A549 (cell line): ENCODE data around the gene STX8. TPM values are rescaled to one million over a fixed set of nuclear protein-coding genes. Genes with fewer than 3 reads are reported as not detected.
A peak's percentile ranks its signal among the peaks of the same experiment; 100 is the strongest.

ENCODE experiments used
- ATAC-seq, 2 experiments: fragments of 200-7000 bp in 1 of 2; fragments of >200 bp in 1 of 2; cut with Nextera tagmentation in 1 of 2; cut with Tn5 transposase in 1 of 2; 3 replicates each; pipeline versions ENCODE4 v1.8.0 to v1.9.1; 2018 to 2020; ENCODE audit warnings: mild to moderate bottlenecking in 1 of 2, moderate library complexity in 1 of 2
- CTCF ChIA-PET: fragments of 300-600 bp; sonication (Branson Sonifier 250); formaldehyde crosslinking; extraction: SDS; loops from one replicate; lab custom pipeline; 2021; ENCODE audit warnings: antibody characterized with exemption, inconsistent platforms; lab: Yijun Ruan, JAX
- POLR2A ChIA-PET: fragments of 350-600 bp; formaldehyde crosslinking; extraction: SDS; loops from one replicate; lab custom pipeline; 2021; ENCODE audit warnings: antibody characterized with exemption, inconsistent platforms; lab: Yijun Ruan, JAX
- DNase-seq, 2 experiments: peaks; one replicate each; pipeline versions ENCODE4 v3.0.0 to v3.0.0-alpha.2; 2011 to 2016; ENCODE audit warnings: low read depth in 1 of 2, low spot score in 1 of 2
- FAIRE-seq: peaks from 2 replicates; lab custom pipeline; 2011; peaks lifted over from hg19 to GRCh38; lab: Jason Lieb, UNC
- H3K27ac ChIP-seq, 2 experiments: fragments of >200 bp; sonication (Bioruptor Twin); formaldehyde crosslinking; 3 replicates each; pipeline ENCODE4 v1.5.1; 2016 to 2017
- H3K4me1 ChIP-seq: fragments of >200 bp; sonication (Bioruptor Twin); formaldehyde crosslinking; 3 replicates; pipeline ENCODE4 v1.6.1; 2016
- H3K4me2 ChIP-seq: fragments of >200 bp; sonication (Bioruptor Twin); formaldehyde crosslinking; 3 replicates; pipeline ENCODE4 v1.6.1; 2016
- H3K4me3 ChIP-seq: fragments of >200 bp; sonication (Bioruptor Twin); formaldehyde crosslinking; 3 replicates; pipeline ENCODE4 v1.5.1; 2016
- H3K9me3 ChIP-seq: fragments of >200 bp; sonication (Bioruptor Twin); formaldehyde crosslinking; 3 replicates; pipeline ENCODE4 v1.6.1; 2016
- BHLHE40 ChIP-seq: IDR thresholded peaks from 2 replicates; pipeline ENCODE4 v1.6.1; 2012; ENCODE audit warnings: low read depth, low read length, inconsistent platforms
- CBX2 ChIP-seq: fragments of 200-600 bp; sonication (generic); IDR thresholded peaks from 2 replicates; pipeline ENCODE4 v1.6.1; 2016; ENCODE audit warnings: low read depth, mild to moderate bottlenecking, borderline replicate concordance
- FOXS1 ChIP-seq: fragments of 250-450 bp; sonication (Bioruptor Pico); IDR thresholded peaks from 2 replicates; pipeline ENCODE4 v1.5.0; 2020; ENCODE audit warnings: mild to moderate bottlenecking, moderate library complexity
- HOXB13 ChIP-seq: fragments of 250-450 bp; sonication (Bioruptor Pico); IDR thresholded peaks from 2 replicates; pipeline ENCODE4 v1.5.0; 2020; ENCODE audit warnings: low read depth, mild to moderate bottlenecking, moderate library complexity
- KDM5A ChIP-seq: fragments of 200-600 bp; sonication (generic); IDR thresholded peaks from 2 replicates; pipeline ENCODE4 v1.6.1; 2016; ENCODE audit warnings: antibody characterized with exemption, mild to moderate bottlenecking
- MAFK ChIP-seq: fragments of 450-650 bp; IDR thresholded peaks from 2 replicates; pipeline ENCODE4 v1.6.1; 2014; ENCODE audit not compliant: partially characterized antibody
- MYC ChIP-seq: IDR thresholded peaks from 2 replicates; pipeline ENCODE4 v1.6.1; 2012; ENCODE audit warnings: mild to moderate bottlenecking, inconsistent platforms, low read length, improper control_type of control experiment, borderline replicate concordance
- NPAS2 ChIP-seq: fragments of 250-450 bp; sonication (Bioruptor Pico); IDR thresholded peaks from 2 replicates; pipeline ENCODE4 v1.8.0; 2022; ENCODE audit warnings: mild to moderate bottlenecking, moderate library complexity, borderline replicate concordance
- NR3C1 ChIP-seq: fragments of >200 bp; sonication (Bioruptor Twin); formaldehyde crosslinking; IDR thresholded peaks from 3 replicates; pipeline ENCODE4 v1.6.1; 2017
- RAD21 ChIP-seq, 2 experiments: fragments of >200 bp in 1 of 2; sonication (Bioruptor Twin) in 1 of 2; formaldehyde crosslinking in 1 of 2; IDR thresholded peaks in 1 of 2; conservative IDR thresholded peaks in 1 of 2; 2 replicates in 1 of 2; 3 replicates in 1 of 2; pipeline ENCODE4 v1.6.1; 2012 to 2018; ENCODE audit warnings: inconsistent platforms in 1 of 2
- RCOR1 ChIP-seq: fragments of 150-350 bp; IDR thresholded peaks from 2 replicates; pipeline ENCODE4 v1.6.1; 2014; ENCODE audit warnings: antibody characterized with exemption, low read length, low read depth
- RFX5 ChIP-seq: fragments of 450-650 bp; IDR thresholded peaks from 2 replicates; pipeline ENCODE4 v1.7.1; 2014; ENCODE audit warnings: antibody characterized with exemption, mild to moderate bottlenecking, moderate library complexity
- RNF2 ChIP-seq: fragments of 200-600 bp; sonication (generic); IDR thresholded peaks from 2 replicates; pipeline ENCODE4 v1.6.1; 2016; ENCODE audit warnings: low read depth, mild to moderate bottlenecking, antibody characterized with exemption, moderate library complexity, borderline replicate concordance
- SMC3 ChIP-seq: fragments of >200 bp; sonication (Bioruptor Twin); formaldehyde crosslinking; IDR thresholded peaks from 3 replicates; pipeline ENCODE4 v1.6.1; 2018; ENCODE audit warnings: inconsistent platforms
- SREBF2 ChIP-seq: fragments of 450-650 bp; IDR thresholded peaks from 2 replicates; pipeline ENCODE4 v1.6.1; 2014; ENCODE audit warnings: mild to moderate bottlenecking, moderate library complexity
- ZC3H11A ChIP-seq: fragments of 450-650 bp; IDR thresholded peaks from 2 replicates; pipeline ENCODE4 v1.6.1; 2014; ENCODE audit warnings: antibody characterized with exemption, mild to moderate bottlenecking
- ZNF302 ChIP-seq: fragments of 250-450 bp; sonication (Bioruptor Pico); IDR thresholded peaks from 2 replicates; pipeline ENCODE4 v1.9.0; 2021; ENCODE audit warnings: inconsistent platforms, mild to moderate bottlenecking, moderate library complexity
- WGBS: methylation state at CpG from one replicate; pipeline ENCODE4 v1.1.6; 2017; ENCODE audit errors: missing lambda C conversion rate; 5-methylcytosine and 5-hydroxymethylcytosine counted together
- polyA plus RNA-seq, 4 experiments: library from polyadenylated mRNA; depleted of rRNA in 3 of 4; stranded (reverse); fragments of >200 nt; fragmentation: RNase III in 1 of 4; extraction: RNeasy Plus Mini Kit Qiagen cat#74134 plus additional on column Dnase treatment in 1 of 4; gene quantifications; 2 replicates in 3 of 4; 3 replicates in 1 of 4; pipeline ENCODE4 v1.2.3, GENCODE V29; 2011 to 2017
- TF ChIP-seq, protein P1 (sequence below): IDR thresholded peaks from 2 replicates; pipeline ENCODE4 v1.6.1; 2012
- TF ChIP-seq, protein P2 (sequence below): fragments of >200 bp; sonication (Bioruptor Twin); formaldehyde crosslinking; IDR thresholded peaks from 3 replicates; pipeline ENCODE4 v1.6.1; 2016
- TF ChIP-seq, protein P3 (sequence below): fragments of >200 bp; sonication (Bioruptor Twin); formaldehyde crosslinking; IDR thresholded peaks from 3 replicates; pipeline ENCODE4 v1.5.1; 2016
- TF ChIP-seq, protein P4 (sequence below): fragments of 450-650 bp; IDR thresholded peaks from 2 replicates; pipeline ENCODE4 v1.6.1; 2014; ENCODE audit warnings: antibody characterized with exemption

Gene STX8
- polyA plus RNA-seq, 2 of the 4 experiments (the other 2 are of a cell fraction), result 93.6 to 168 TPM

DNA sequence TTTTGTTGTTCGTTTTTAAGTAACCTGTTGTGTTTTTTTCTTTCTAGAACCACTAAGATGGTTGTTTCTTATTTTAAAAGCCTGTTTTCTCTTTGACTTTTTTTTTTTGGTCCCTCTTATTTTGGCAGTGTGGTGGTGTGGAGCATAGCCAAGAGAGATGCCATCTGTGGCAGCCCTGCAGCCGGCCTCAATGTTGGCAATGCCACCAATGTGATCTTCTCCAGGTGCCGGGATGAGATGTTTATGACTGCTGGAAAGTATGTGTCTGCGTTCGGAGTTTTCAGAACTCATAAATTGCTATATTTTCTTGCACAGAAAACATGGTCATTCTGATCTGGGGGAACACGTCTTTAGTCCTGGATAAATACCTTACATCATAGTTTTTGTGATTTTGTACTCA is 18.4 kb upstream of the STX8 start:
- ATAC-seq, result no peak
- Histone ChIP-seq H3K4me2 (no peak overlapping the region), H3K4me3 (no peak overlapping the region), H3K4me1 (no peaks in the 10 kb centered on the region), H3K9me3 (no peaks in the 10 kb centered on the region), H3K27ac (no peak overlapping the region)
- WGBS, result 57% methylated on average over 6 of the region's 6 CpGs
- no peak for FAIRE-seq
- ChIA-PET POLR2A (no interaction called here), CTCF (interaction anchor here (0.5 to 2.5 kb wide), 2 partner anchors 17 to 198 kb away, joined by 4 to 8 read pairs; partner anchors contain the start of gene CFAP52)
- no peak for DNase-seq
- TF ChIP-seq, protein P1, sequence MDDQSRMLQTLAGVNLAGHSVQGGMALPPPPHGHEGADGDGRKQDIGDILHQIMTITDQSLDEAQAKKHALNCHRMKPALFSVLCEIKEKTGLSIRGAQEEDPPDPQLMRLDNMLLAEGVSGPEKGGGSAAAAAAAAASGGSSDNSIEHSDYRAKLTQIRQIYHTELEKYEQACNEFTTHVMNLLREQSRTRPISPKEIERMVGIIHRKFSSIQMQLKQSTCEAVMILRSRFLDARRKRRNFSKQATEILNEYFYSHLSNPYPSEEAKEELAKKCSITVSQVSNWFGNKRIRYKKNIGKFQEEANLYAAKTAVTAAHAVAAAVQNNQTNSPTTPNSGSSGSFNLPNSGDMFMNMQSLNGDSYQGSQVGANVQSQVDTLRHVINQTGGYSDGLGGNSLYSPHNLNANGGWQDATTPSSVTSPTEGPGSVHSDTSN, result no peak
- TF ChIP-seq NPAS2 (CRISPR knock-in tag) (no peak), CBX2 (no peak)

DNA sequence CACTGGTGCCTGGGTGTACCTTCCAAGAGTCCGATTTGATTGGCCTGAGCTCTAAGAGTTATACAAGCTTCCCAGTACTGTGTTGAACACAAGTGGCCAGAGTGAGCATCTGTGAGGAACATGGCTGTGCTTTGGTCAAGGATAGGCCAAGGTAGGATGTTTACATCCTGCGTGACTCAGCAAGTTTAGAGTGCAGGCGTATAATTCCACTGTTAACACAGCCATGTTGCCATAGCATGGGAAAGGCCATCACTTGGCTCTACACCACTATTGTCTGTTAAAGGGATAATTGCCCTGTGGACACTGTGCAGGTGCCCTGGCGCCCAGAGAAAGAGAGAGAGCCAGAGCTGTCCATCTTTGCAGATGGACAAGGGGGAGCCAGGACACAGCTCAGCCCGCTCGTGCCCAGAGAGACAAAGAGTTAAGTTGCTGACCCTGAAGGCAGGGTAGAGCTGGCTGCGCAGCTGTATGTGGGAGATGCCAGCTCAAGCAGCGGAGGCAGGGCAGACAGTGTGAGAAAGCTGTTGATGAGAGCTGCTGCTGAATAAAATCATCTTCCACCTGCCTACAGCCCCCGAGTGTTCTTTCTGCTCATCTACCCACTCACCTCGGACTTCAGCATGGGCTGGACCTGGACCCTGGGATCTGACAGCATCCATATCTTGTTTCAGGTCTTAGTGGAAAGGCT is 12.5 kb upstream of the STX8 start:
- Histone ChIP-seq H3K4me2 (no peak overlapping the region), H3K27ac (no peak overlapping the region), H3K4me1 (no peaks in the 10 kb centered on the region), H3K4me3 (no peak overlapping the region), H3K9me3 (0 out of 3 replicates have a peak, but pooled peaks cover 4% of the 10 kb centered on the region)
- ATAC-seq (no peak), DNase-seq (peak in 1 of 2 experiments; percentile 24), FAIRE-seq (peak; percentile 43)
- POLR2A ChIA-PET, result no interaction called here
- CTCF ChIA-PET, result interaction anchor here (0.6 to 4.0 kb wide), 2 partner anchors 11 to 138 kb away, joined by 3 to 35 read pairs; partner anchors contain the start of genes CFAP52 and STX8
- 66% methylated on average over 10 of the region's 10 CpGs for WGBS
- TF ChIP-seq HOXB13 (CRISPR knock-in tag) (no peak), SREBF2 (no peak), MAFK (peak; percentile 45), ZNF302 (CRISPR knock-in tag) (no peak), RCOR1 (no peak)

DNA sequence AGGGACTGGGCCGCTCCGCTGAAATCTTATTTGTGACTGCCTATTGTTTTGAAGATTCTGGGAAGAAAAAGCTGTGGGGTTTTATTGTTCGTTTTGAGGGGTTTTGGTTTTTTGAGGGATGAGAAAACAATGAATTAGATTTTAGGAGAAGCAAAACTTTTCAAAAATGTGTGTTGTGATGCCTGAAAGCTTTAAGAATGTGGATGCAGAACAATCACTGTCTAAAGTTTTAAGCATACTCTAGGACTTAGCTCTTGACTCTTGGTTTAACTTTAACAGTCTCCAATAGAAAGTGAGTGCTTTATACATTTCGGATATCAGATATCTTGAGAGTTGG is 1.7 kb upstream of the STX8 start:
- Histone ChIP-seq H3K4me1 (peaks cover 15% of the 10 kb centered on the region), H3K4me2 (no peak overlapping the region; the same call in 2 of the 3 replicates), H3K4me3 (no peak overlapping the region), H3K9me3 (no peaks in the 10 kb centered on the region), H3K27ac (no peak overlapping the region)
- no peak for TF ChIP-seq FOXS1 (CRISPR knock-in tag)
- TF ChIP-seq, protein P2, sequence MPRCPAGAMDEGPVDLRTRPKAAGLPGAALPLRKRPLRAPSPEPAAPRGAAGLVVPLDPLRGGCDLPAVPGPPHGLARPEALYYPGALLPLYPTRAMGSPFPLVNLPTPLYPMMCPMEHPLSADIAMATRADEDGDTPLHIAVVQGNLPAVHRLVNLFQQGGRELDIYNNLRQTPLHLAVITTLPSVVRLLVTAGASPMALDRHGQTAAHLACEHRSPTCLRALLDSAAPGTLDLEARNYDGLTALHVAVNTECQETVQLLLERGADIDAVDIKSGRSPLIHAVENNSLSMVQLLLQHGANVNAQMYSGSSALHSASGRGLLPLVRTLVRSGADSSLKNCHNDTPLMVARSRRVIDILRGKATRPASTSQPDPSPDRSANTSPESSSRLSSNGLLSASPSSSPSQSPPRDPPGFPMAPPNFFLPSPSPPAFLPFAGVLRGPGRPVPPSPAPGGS, result no peak
- CTCF ChIA-PET, result interaction anchor here (0.6 to 3.6 kb wide), 64 partner anchors 8 to 935 kb away, joined by 3 to 44 read pairs (median 4); partner anchors contain the start of gene USP43
- POLR2A ChIA-PET, result interaction anchor here (1.0 kb wide), 1 partner anchor 69 kb away, joined by 4 read pairs; the partner anchor contains the start of gene USP43
- WGBS, result 17% methylated on average over 4 of the region's 4 CpGs
- peak; percentile 94 for FAIRE-seq
- ATAC-seq, result no peak
- DNase-seq, result no peak

DNA sequence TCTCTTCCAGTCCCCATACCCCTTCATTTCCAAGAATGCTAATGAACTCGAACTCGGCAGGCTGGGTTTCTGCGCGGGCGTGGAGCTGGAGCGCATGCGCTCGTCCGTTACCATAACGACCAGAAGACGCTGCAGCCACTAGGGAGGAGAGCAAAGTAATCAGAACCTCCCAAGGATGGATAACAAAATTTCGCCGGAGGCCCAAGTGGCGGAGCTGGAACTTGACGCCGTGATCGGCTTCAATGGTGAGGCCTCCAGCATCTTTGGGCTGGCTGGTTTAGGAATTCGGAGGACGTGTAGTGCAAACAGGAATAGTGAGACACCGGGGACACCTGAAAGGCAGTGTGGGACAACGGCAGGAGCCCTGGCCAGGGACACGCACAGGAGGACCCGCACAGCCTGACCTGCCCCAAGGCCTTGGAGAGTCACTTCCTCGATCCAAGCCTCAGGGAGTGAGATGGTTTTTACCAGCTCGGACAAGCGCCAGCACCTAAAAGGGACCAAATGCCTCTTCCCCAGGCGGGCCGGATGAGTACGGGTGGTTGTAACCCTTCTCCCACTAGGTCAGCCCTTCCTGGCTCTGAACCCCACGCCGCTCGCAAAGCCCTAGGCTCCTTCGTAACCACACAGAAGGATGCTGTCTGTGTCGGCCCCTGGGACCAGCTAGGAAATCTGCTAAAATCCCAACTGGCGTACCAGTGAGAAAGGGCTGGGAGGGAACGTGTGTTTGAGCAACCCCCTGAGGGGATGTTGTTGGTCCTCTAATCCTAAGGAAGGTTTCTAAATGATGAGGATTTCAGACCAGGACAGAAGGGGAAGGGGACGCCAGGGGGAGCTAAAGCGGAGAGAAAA is 1.1 kb upstream of the STX8 start, which contains the start of gene CFAP52:
CFAP52 (plus strand) TSS at position 122 of the 852 bp plus-strand sequence; CDS start at position 176, 54 bp downstream.
- no peak for FAIRE-seq
- POLR2A ChIA-PET, result interaction anchor here (1.0 to 1.1 kb wide), 3 partner anchors 69 to 407 kb away, joined by 4 to 5 read pairs (median 4); partner anchors contain the start of gene USP43
- CTCF ChIA-PET, result interaction anchor here (0.6 to 3.6 kb wide), 65 partner anchors 7 to 934 kb away, joined by 3 to 44 read pairs (median 4); partner anchors contain the start of gene USP43
- H3K4me2 ChIP-seq, result peak within 1 kb of the TSS; percentile 85
- 70% methylated on average over 38 of the region's 38 CpGs for WGBS
- H3K9me3 ChIP-seq, result no peaks in the 10 kb centered on the region
- peak within 1 kb of the TSS; percentile 88 to 90 for H3K27ac ChIP-seq
- peak within 1 kb of the TSS; percentile 93 for H3K4me3 ChIP-seq
- DNase-seq, result peak; percentile 75 to 84
- H3K4me1 ChIP-seq, result peaks cover 15% of the 10 kb centered on the region
- peak; percentile 76 to 81 for ATAC-seq
- TF ChIP-seq, protein P3, sequence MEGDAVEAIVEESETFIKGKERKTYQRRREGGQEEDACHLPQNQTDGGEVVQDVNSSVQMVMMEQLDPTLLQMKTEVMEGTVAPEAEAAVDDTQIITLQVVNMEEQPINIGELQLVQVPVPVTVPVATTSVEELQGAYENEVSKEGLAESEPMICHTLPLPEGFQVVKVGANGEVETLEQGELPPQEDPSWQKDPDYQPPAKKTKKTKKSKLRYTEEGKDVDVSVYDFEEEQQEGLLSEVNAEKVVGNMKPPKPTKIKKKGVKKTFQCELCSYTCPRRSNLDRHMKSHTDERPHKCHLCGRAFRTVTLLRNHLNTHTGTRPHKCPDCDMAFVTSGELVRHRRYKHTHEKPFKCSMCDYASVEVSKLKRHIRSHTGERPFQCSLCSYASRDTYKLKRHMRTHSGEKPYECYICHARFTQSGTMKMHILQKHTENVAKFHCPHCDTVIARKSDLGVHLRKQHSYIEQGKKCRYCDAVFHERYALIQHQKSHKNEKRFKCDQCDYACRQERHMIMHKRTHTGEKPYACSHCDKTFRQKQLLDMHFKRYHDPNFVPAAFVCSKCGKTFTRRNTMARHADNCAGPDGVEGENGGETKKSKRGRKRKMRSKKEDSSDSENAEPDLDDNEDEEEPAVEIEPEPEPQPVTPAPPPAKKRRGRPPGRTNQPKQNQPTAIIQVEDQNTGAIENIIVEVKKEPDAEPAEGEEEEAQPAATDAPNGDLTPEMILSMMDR, result peak; percentile 84
- TF ChIP-seq BHLHE40, result no peak
- TF ChIP-seq SMC3, result peak; percentile 81
- TF ChIP-seq, protein P4, sequence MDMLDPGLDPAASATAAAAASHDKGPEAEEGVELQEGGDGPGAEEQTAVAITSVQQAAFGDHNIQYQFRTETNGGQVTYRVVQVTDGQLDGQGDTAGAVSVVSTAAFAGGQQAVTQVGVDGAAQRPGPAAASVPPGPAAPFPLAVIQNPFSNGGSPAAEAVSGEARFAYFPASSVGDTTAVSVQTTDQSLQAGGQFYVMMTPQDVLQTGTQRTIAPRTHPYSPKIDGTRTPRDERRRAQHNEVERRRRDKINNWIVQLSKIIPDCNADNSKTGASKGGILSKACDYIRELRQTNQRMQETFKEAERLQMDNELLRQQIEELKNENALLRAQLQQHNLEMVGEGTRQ, result no peak
- TF ChIP-seq ZC3H11A, result no peak
- no peak for TF ChIP-seq NR3C1
- no peak for TF ChIP-seq RFX5
- peak; percentile 81 for TF ChIP-seq RAD21 (conservative IDR thresholded peaks at IDR 0.05 in 1 of 2, IDR thresholded peaks at IDR 0.05 in 1 of 2)
- no peak for TF ChIP-seq MYC
- TF ChIP-seq SREBF2, result no peak
- no peak for TF ChIP-seq ZNF302 (CRISPR knock-in tag)
- TF ChIP-seq RNF2, result no peak
- no peak for TF ChIP-seq KDM5A
- no peak for TF ChIP-seq NPAS2 (CRISPR knock-in tag)
